Sigmoid colon (tissue), 4 donors: ENCODE results near the gene ZXDC.

Experiments
- POLR2A ChIP-seq, 2 donors: fragments of 450-650 bp; IDR thresholded peaks; one replicate each; pipeline ENCODE4 v1.6.1; 2016; ENCODE audit warnings: antibody characterized with exemption in 2 of 2, mild to moderate bottlenecking in 2 of 2, moderate library complexity in 2 of 2
- POLR2AphosphoS5 ChIP-seq, 4 donors: sonication (generic); formaldehyde crosslinking; IDR thresholded peaks; one replicate each; pipeline ENCODE4 v1.6.1; 2017; ENCODE audit warnings: antibody characterized with exemption in 4 of 4
- TF ChIP-seq, protein P1 (sequence below), 4 experiments: fragments of 450-650 bp in 3 of 4; fragments of 200-600 bp in 1 of 4; IDR thresholded peaks; one replicate each; pipeline ENCODE4 v1.5.1; 2016 to 2019; ENCODE audit warnings: antibody characterized with exemption in 4 of 4, mild to moderate bottlenecking in 3 of 4, moderate library complexity in 2 of 4

- TF ChIP-seq POLR2A (IDR thresholded peaks at IDR 0.05) = no peak
- TF ChIP-seq POLR2AphosphoS5 (IDR thresholded peaks at IDR 0.05) = no peak
- TF ChIP-seq, protein P1, sequence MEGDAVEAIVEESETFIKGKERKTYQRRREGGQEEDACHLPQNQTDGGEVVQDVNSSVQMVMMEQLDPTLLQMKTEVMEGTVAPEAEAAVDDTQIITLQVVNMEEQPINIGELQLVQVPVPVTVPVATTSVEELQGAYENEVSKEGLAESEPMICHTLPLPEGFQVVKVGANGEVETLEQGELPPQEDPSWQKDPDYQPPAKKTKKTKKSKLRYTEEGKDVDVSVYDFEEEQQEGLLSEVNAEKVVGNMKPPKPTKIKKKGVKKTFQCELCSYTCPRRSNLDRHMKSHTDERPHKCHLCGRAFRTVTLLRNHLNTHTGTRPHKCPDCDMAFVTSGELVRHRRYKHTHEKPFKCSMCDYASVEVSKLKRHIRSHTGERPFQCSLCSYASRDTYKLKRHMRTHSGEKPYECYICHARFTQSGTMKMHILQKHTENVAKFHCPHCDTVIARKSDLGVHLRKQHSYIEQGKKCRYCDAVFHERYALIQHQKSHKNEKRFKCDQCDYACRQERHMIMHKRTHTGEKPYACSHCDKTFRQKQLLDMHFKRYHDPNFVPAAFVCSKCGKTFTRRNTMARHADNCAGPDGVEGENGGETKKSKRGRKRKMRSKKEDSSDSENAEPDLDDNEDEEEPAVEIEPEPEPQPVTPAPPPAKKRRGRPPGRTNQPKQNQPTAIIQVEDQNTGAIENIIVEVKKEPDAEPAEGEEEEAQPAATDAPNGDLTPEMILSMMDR (IDR thresholded peaks at IDR 0.05) = no peak
These were observed 18.7 kb upstream of the ZXDC start for GRCh38 chr3:126494204-126494969.
